Glutamatergic neuron (in vitro differentiated cells): ENCODE results near the gene URGCP. TPM values are rescaled to one million over a fixed set of nuclear protein-coding genes. Genes with fewer than 3 reads are reported as not detected.

Experiments used
- DNase-seq: peaks from one replicate; pipeline ENCODE4 v3.0.0; 2022
- H3K27ac Mint-ChIP-seq: one replicate; pipeline ENCODE4 v1.8.0; 2020; ENCODE audit warnings: mild to moderate bottlenecking, mixed read lengths, inconsistent platforms; ENCODE audit not compliant: unreplicated experiment
- H3K27me3 Mint-ChIP-seq: one replicate; pipeline ENCODE4 v1.8.0; 2020; ENCODE audit warnings: mild to moderate bottlenecking, moderate library complexity, mixed read lengths, inconsistent platforms; ENCODE audit not compliant: unreplicated experiment
- H3K36me3 Mint-ChIP-seq: one replicate; pipeline ENCODE4 v1.8.0; 2020; ENCODE audit warnings: mild to moderate bottlenecking, mixed read lengths, inconsistent platforms; ENCODE audit not compliant: unreplicated experiment
- H3K4me1 Mint-ChIP-seq: one replicate; pipeline ENCODE4 v1.8.0; 2020; ENCODE audit warnings: mild to moderate bottlenecking, low read depth, mixed read lengths, inconsistent platforms; ENCODE audit not compliant: unreplicated experiment
- H3K4me3 Mint-ChIP-seq: one replicate; pipeline ENCODE4 v1.8.0; 2020; ENCODE audit warnings: mild to moderate bottlenecking, mixed read lengths, inconsistent platforms; ENCODE audit not compliant: unreplicated experiment
- H3K9me3 Mint-ChIP-seq: one replicate; pipeline ENCODE4 v1.8.0; 2020; ENCODE audit warnings: mild to moderate bottlenecking, moderate library complexity, mixed read lengths, inconsistent platforms; ENCODE audit not compliant: unreplicated experiment
- CTCF ChIP-seq: fragments of 200-600 bp; sonication (generic); IDR thresholded peaks from one replicate; pipeline ENCODE4 v1.5.0; 2021; ENCODE audit not compliant: partially characterized antibody, unreplicated experiment
- total RNA-seq: library from RNA; stranded (reverse); fragmentation: NEBNext Ultra II Directional; extraction: Animal tissue kit (Norgen Biotek cat#: 25700); gene quantifications from one replicate; pipeline ENCODE4 v1.2.1, GENCODE V29; 2021; ENCODE audit not compliant: unreplicated experiment

URGCP gene
- total RNA-seq, 1 donor from 2014 or later = 17.8 TPM

- Mint-ChIP-seq H3K36me3 (no peaks in the 10 kb centered on the region), H3K9me3 (peaks cover 3% of the 10 kb centered on the region), H3K27me3 (no peaks in the 10 kb centered on the region), H3K4me3 (peak overlapping the region; percentile 57), H3K4me1 (no peaks in the 10 kb centered on the region), H3K27ac (no peak overlapping the region)
- no peak for DNase-seq
- no peak for TF ChIP-seq CTCF
These were observed 21.4 kb upstream of the URGCP start for GRCh38 chr7:43927810-43928209.

GRCh38 chr7:43926798-43927123 lies 20.4 kb upstream of the URGCP start:
- Mint-ChIP-seq H3K27ac (peak overlapping the region; percentile 92), H3K4me3 (peak overlapping the region; percentile 87), H3K4me1 (no peaks in the 10 kb centered on the region), H3K36me3 (no peaks in the 10 kb centered on the region), H3K9me3 (peaks cover 4% of the 10 kb centered on the region), H3K27me3 (no peaks in the 10 kb centered on the region)
- no peak for TF ChIP-seq CTCF
- no peak for DNase-seq

- no peaks in the 10 kb centered on the region for H3K36me3 Mint-ChIP-seq
- peaks cover 4% of the 10 kb centered on the region for H3K9me3 Mint-ChIP-seq
- H3K27ac Mint-ChIP-seq = peak within 1 kb of the TSS; percentile 92
- H3K4me3 Mint-ChIP-seq = peak within 1 kb of the TSS; percentile 87
- no peak for TF ChIP-seq CTCF
- H3K4me1 Mint-ChIP-seq = no peaks in the 10 kb centered on the region
- H3K27me3 Mint-ChIP-seq = no peaks in the 10 kb centered on the region
- peak; percentile 88 for DNase-seq
These were observed 19.8 kb upstream of the URGCP start, which contains the start of gene UBE2D4 for GRCh38 chr7:43925984-43926797. Gene UBE2D4, plus strand, starts transcription at chr7:43926436. Its CDS starts 97 bp downstream, at chr7:43926533.

GRCh38 chr7:43922726-43923125 lies 16.3 kb upstream of the URGCP start:
- H3K4me1 Mint-ChIP-seq = no peaks in the 10 kb centered on the region
- H3K27me3 Mint-ChIP-seq = peaks cover 3% of the 10 kb centered on the region

More at GRCh38 chr7:43922726-43923125, 16.3 kb upstream of the URGCP start:
- Mint-ChIP-seq H3K9me3 (peaks cover 7% of the 10 kb centered on the region), H3K36me3 (no peaks in the 10 kb centered on the region), H3K27ac (no peak overlapping the region), H3K4me3 (no peak overlapping the region)
- no peak for DNase-seq
- no peak for TF ChIP-seq CTCF
